ENCODE measurements around the gene PCDHGC4.

GRCh38 chr5:141486091-141486490, 1.3 kb downstream of the PCDHGC4 start:
- no peak for TF ChIP-seq CTCF (IDR thresholded peaks at IDR 0.05)
- TF ChIP-seq POLR2A (IDR thresholded peaks at IDR 0.05), result no peak

Measured in adrenal gland (tissue), 5 donors.